ENCODE data around the gene SEMA6B.

The SEMA6B gene

DNA sequence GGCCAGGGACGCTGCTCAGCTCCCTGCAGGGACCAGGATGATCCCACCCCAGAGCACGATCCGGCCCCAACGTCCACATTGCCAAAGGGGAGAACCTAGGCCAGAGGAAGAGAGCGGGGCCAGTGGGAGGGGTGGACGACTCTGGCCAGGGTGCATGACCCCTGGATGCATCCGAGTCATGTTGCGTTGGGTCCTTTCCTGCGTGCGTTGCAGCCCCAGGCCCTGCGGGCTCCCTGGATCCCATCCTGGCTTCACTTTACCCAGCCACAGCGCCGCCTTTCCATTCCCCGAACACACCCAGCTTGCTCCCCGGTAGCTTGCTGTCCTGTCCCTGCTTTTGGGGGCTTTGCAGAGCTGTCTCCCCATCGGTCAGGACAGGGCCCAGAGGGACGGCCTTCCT, 51.7 kb downstream of the SEMA6B start:
- no peak for DNase-seq (ENCODE audit: low read depth in 2 of 2)

DNA sequence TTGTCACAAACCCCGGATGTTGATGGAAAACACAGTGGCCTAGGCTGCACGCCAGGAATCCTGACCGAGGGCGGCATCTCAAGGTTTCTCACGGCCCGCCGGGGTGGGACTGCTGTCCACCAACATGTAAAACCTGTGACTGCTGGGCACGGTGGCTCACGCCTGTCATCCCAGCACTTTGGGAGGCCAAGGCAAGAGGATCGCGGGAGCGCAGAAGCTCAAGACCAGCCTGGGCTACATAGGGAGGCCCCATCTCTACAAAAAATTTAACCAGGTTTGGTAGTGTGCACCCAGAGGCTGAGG, 52.4 kb downstream of the SEMA6B start:
- no peak for DNase-seq (ENCODE audit: low read depth in 2 of 2)

DNA sequence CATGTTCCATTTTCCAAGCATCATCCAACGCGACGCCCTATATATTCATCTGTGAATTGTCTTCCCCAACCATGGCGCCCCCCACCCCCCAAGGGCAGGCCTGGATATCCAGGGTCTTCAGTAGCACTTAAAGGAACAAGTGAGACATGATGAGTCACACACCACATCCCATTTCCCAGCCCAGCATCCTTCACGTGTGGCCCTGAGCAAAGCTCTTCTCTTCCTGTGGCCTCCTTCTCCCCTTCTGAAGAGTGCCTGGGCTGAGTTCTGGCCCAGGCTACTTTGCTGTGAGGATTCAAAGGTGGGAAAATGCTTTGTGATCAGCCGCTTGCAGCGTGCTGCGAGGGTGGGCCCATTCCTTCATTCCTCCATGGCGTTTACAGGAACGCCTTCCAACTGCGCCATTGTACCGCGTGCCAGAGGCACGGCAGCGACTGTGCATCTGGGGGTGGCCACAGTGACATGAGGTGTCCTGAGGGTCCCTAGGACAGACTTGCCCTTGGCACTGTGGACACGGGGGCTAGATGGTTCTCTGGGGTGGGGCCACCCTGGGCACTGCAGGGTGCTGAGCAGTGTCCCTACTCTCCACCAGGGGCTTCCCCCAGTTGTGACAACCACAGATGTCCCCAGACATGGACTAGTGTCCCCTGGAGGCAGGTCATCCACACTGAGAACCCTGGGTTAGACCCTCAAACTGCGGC, 52.9 kb downstream of the SEMA6B start:
- DNase-seq (ENCODE audit: low read depth in 2 of 2): no peak

DNA sequence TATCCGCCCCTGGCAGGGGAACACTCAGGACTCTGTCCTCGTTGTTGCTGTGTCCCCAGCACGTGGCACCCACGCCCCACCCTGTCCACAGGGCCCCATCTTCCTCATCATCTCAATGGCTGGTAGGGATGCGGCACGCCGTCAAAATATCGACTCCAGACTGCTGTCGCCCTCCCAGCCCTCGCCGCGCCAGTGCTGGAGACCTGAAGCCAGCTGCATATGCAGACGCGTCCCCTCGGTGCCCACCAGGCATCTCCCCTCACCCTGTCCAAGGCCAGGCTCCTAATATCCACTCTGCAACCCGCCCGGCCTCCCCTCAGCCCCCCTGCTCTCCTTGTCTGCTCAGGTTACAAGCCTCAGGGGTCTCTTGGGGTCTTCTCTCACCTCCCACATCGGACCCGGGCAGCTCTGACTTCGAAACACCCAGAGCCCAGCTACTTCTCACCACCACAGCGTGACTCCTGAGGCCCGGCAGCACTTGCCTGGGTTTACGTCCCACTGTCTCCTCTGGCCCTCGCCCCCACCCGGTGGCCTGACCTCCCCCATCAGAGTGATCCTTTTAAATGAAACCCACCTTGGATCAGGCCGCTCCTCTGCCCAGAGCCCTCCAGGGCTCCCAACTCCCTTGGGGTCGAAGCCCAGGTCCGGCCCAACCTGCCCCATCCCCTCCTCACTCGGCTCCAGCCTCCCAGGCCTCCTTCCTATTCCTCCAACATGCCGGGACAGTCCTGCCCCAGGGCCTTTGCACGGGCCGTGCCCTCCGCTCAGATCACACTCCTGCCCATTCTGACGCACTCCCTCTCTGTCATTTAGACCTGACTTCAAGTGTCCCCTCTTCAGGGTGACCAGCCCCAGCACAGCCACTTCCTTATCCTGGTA, 53.7 kb downstream of the SEMA6B start:
- DNase-seq (ENCODE audit: low read depth in 2 of 2): no peak

GRCh38 chr19:4504891-4505569, 54.5 kb downstream of the SEMA6B start:
- DNase-seq (ENCODE audit: low read depth in 2 of 2): no peak

DNA sequence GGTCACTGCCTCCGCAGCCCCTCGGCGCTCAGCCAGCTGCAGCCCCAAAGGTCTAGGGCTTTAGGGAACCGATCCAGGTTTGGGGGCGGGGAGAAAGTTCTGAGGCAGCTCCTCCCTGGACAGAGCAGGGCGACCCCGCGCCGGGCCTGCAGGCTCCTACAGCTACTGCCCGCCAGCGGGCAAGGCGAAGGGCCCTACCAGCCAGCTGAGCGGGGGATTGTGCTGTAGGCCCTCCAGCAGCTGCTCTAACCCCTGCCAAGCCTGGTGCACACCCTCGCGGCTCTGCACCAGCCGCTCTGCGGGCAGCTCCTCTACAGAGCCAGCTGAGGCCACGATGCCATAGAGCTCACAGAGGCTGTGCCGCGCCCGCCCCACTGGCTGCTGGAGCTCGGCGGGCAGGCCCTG, 55.2 kb downstream of the SEMA6B start:
- no peak for DNase-seq (ENCODE audit: low read depth in 2 of 2)

DNA sequence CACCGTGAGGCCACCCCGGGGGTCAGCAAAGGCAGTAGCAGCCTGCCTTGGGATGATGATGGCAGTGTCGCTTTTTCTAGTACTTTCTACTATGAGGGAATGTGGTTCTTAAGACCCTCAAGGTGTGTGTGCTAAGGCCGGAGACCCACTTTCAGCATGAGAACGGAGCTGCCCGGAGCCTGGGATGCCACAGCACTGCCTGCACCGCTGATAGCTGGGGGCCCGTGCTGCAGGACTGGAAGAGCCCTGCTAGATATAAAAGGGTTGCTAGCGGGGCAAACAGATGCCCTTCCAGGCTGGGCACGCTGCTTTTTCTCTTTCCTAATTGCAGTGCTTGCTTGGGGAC, 55.7 kb downstream of the SEMA6B start:
- no peak for DNase-seq (ENCODE audit: low read depth in 2 of 2)

- no peak for DNase-seq (ENCODE audit: low read depth in 2 of 2)
These were observed 56.2 kb downstream of the SEMA6B start for GRCh38 chr19:4503132-4503824.

DNA sequence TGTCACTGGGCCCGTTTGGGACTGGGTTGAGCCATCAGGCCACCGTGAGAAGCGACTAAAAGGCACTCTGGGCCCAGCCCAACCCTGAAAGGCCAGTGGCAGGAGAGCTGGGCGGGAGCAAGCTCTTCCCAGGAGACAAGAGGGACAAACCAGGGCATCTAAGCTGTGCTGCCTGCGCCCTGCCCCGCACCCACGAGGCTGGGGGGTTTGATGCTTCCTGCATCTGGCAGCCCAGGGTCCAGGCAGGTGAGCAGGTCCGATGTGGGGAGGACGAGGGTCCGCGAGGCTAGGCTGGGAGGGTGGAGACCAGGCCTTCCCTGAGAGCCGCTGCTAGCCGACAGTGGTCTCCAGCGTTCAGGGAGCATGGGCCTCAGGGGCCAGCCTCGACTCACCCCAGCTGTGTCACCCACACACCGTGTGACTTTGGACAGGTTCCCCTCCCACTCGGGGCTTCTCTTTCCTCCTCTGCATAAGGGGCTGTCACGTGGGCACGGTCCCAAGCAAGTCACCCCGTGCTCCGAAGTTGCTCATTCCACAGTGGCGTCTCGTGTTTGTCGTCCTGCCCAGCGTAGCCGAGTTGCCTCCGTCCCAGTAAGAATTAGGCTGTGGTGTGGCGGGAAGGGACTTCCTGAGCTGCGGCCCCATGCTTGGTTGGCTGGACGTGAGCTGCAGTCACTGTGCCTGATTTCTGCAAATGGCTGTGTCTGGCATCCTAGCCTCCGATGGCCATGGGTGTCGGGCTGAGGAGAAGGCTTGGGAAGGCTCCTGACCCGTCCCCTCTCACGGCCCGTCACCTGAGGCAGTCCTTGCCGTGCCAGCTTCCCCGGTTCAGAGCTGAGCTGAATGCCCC, 57.0 kb downstream of the SEMA6B start:
- DNase-seq (ENCODE audit: low read depth in 2 of 2): no peak

DNA sequence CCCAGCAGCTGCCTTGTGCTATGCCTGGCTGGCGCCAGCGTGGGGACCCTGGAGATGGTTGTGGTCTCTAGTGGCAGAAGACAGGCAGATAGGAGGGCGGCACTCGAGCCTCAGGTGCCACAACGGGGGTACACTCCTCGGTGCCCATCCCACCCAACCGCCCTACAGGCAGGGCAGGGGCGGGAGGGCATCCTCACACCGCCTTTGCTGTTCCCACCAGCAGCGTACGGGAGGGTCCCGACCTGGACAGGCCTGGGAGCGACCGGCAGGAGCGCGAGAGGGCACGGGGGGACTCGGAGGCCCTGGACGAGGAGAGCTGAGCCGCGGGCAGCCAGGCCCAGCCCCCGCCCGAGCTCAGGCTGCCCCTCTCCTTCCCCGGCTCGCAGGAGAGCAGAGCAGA, 57.8 kb downstream of the SEMA6B start:
- DNase-seq (ENCODE audit: low read depth in 2 of 2): no peak

DNA sequence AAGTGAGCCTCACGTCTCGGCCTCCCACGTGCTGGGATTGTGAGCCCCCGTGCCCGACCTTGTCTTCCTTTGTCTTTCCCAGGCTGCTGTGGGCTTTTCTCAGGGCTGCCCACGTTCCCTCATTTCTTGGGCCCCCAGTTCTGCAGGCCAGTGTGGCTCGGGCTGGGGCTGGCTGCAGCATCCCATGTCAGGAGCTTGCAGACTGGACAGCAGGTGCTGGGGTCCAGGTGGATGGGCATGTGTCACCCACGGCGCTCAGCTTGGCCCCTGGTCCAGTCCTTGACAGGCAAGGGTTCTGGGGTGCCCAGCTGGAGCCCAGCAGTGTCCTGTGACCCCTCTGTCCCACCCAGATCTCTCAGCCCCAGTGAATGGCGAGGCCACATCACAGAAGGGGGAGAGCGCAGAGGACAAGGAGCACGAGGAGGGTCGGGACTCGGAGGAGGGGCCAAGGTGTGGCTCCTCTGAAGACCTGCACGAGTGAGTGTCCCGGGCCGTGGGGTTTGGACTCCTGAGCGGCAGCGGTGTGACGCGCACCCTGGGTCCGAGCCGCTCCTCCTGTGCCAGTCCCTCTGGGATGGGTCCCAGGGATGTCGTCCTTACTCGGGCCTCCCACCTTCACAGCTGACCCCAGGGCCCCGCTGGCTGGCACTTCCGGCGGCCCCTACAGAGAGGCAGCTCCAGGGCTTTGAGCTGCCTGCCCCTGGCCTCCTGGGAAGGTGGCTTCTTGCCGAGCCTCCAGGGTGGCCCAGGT, 58.5 kb downstream of the SEMA6B start:
- DNase-seq (ENCODE audit: low read depth in 2 of 2): no peak

GRCh38 chr19:4499855-4500254, 59.6 kb downstream of the SEMA6B start:
- DNase-seq (ENCODE audit: low read depth in 2 of 2): no peak

DNA sequence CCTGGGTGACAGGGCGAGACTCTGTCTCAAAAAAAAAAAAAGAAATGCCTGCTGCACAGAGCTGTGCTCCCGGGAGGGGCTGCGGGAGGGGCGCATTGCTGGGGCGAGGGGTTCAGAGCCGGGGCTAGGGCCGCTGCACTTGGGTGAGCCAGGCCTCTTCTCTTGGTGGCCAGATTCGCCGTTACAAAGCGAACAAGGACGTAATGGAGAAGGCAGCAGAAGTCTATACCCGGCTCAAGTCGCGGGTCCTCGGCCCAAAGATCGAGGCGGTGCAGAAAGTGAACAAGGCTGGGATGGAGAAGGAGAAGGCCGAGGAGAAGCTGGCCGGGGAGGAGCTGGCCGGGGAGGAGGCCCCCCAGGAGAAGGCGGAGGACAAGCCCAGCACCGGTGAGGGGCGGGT, 60.2 kb downstream of the SEMA6B start:
- DNase-seq (ENCODE audit: low read depth in 2 of 2): no peak

GRCh38 chr19:4498694-4499093, 60.8 kb downstream of the SEMA6B start:
- no peak for DNase-seq (ENCODE audit: low read depth in 2 of 2)

DNA sequence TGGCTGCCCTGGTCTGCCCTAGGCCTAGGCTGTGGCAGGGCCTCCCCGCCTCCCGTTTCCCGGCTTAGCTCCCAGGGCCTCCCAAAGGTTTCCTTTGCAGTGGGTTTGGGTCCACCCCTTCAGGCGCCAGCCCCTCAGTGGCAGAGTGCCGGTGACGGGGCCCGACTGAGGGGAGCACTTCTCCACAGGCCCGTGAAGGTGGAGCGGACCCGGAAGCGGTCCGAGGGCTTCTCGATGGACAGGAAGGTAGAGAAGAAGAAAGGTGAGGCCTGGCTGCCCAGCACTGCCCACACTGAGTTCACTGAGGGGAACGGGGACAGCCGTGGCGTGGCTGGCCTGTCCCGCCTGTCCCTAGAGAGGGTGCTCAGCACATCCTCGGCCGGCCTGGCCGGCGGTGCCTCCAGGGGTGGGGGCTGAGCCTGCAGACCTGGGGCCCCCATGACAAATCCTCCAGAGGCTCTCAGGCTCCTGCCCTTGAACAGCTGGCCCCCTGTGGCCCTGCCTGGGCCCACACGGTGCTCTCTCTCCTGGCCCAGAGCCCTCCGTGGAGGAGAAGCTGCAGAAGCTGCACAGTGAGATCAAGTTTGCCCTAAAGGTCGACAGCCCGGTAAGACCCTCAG, 61.6 kb downstream of the SEMA6B start:
- no peak for DNase-seq (ENCODE audit: low read depth in 2 of 2)

- DNase-seq (ENCODE audit: low read depth in 2 of 2): no peak
These were observed 63.2 kb downstream of the SEMA6B start for GRCh38 chr19:4496304-4496703.

DNA sequence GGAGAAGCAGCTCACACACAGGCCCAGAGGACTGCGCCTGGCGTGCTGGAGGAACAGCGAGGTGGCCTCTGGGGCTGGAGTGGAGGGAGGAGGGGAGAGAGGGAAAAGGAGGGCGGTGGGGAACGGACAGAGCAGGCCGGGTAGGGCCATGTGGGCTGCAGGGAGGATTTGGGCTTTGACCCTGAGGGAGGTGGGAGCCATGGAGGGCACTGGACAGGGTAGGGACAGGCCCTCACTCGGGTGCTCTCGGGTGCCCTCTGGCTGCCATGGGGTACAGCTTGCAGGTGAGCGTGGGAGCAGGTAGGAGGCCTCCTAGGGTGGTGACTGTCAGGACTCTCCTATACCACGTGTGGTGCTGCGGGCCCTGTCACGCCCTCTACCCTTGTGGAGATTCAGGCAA, 64.0 kb downstream of the SEMA6B start:
- DNase-seq (ENCODE audit: low read depth in 2 of 2): no peak

- no peak for DNase-seq (ENCODE audit: low read depth in 2 of 2)
These were observed 64.8 kb downstream of the SEMA6B start for GRCh38 chr19:4494691-4495064.

GRCh38 chr19:4493929-4494690, 65.4 kb downstream of the SEMA6B start:
- DNase-seq (ENCODE audit: low read depth in 2 of 2): no peak

All from activated CD8-positive, alpha-beta memory T cell treated with anti-CD3 and anti-CD28 coated beads for 4 hours (primary cell).